Transverse colon (tissue), 4 donors: Measurements from ENCODE around the gene MAN2A1.

Source experiments
- CTCF ChIP-seq, 5 experiments: fragments of 200-600 bp in 3 of 5; fragments of 450-650 bp in 2 of 5; sonication (generic) in 3 of 5; IDR thresholded peaks; 1 replicate in 2 of 5; 2 replicates in 3 of 5; pipeline ENCODE4 v1.5.1; 2016 to 2017; ENCODE audit warnings: antibody characterized with exemption in 5 of 5, inconsistent platforms in 3 of 5, mild to moderate bottlenecking in 2 of 5, moderate library complexity in 1 of 5
- POLR2AphosphoS5 ChIP-seq, 3 donors: sonication (generic); formaldehyde crosslinking; IDR thresholded peaks; one replicate each; pipeline ENCODE4 v1.6.1; 2016; ENCODE audit warnings: antibody characterized with exemption in 3 of 3

GRCh38 chr5:109900461-109900860, 210.7 kb downstream of the MAN2A1 start:
- TF ChIP-seq CTCF (IDR thresholded peaks at IDR 0.05) = no peak
- TF ChIP-seq POLR2AphosphoS5 (IDR thresholded peaks at IDR 0.05) = no peak
